ENCODE results near the gene RHBDD1. TPM values are rescaled to one million over a fixed set of nuclear protein-coding genes. Genes with fewer than 3 reads are reported as not detected.

Gene RHBDD1
- total and polyA plus RNA-seq, 2 donors from 2014 or later = 8.3 to 49.9 TPM

- Histone ChIP-seq H3K4me3 (ENCODE audit: low read length in 3 of 3) (peak overlapping the region; percentile 50 to 74 (median 52)), H3K36me3 (ENCODE audit: control insufficient read depth in 2 of 3, insufficient read depth in 3 of 3, low read length in 3 of 3) (no peaks in the 10 kb centered on the region), H3K9me3 (ENCODE audit: control insufficient read depth in 2 of 3, insufficient read depth in 1 of 3, low read length in 3 of 3) (no peaks in the 10 kb centered on the region), H3K27ac (ENCODE audit: low read depth in 2 of 2, low read length in 2 of 2) (peak overlapping the region; percentile 86 to 87), H3K4me1 (ENCODE audit: control insufficient read depth in 2 of 3, insufficient read depth in 2 of 3, low read depth in 1 of 3, low read length in 3 of 3) (peaks cover 0 to 20% (median 10%) of the 10 kb centered on the region in 3 donors), H3K9ac (ENCODE audit: low read length in 3 of 3) (peak overlapping the region in 2 of 3 donors; percentile 11 to 94), H3K27me3 (ENCODE audit: control insufficient read depth, insufficient read depth, low read length) (no peaks in the 10 kb centered on the region)
- no peak for TF ChIP-seq CTCF (IDR thresholded peaks at IDR 0.05; ENCODE audit: borderline replicate concordance, extremely low read depth, insufficient read depth)
- intact Hi-C loops (cut with DNase I) = loop anchor here (10.0 kb wide), 2 partner anchors 145 to 915 kb away; no protein-coding TSS in a partner anchor
- no peak for FAIRE-seq
- peak in 4 of 5 donors; percentile 37 to 84 (median 56) for DNase-seq
Observed at GRCh38 chr2:226799976-226800940, 35.6 kb upstream of the RHBDD1 start.

DNA sequence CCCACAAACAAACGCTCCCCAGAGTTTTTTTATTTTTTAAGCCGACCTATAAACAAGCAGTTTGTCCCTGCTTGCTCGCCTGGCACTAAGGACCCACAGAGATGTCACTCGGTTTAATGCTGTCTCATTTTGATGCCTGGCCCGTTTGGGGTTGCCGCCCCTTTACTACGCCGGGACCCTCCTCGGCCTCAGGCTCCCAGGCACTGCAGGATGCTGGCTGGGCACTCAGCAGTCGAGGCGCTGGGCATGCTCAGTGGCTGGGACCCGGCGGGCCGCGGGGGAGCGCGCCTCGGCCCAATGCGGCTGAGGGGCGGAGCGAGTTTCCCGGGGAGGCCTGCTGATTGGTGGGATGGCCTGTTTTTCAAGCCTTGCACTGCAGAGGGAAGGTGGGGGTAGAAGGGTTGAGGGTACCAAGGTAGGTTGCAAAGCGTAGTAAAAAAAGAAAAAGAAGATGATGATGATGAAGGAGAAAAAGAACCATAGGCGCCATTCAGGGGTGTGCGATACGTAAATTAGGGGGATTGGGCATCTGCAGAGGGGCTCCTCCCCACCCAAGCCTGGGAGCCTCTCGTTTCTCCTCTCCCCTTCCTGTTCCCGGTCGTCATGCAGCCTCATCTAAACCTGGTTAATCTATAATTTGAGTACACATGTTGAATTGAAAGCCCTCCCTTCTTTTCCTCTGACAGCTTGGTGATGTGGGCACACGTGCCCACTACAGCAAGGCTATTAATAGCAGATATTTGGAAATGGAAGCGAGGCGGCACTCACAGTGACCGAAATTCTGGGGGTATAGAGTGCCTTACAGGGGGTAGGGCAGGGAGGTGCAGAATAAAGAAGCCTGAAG lies 34.7 kb upstream of the RHBDD1 start:
- H3K27me3 ChIP-seq (ENCODE audit: control insufficient read depth, insufficient read depth, low read length) = no peaks in the 10 kb centered on the region
- H3K9me3 ChIP-seq (ENCODE audit: control insufficient read depth in 2 of 3, insufficient read depth in 1 of 3, low read length in 3 of 3) = no peaks in the 10 kb centered on the region
- H3K27ac ChIP-seq (ENCODE audit: low read depth in 2 of 2, low read length in 2 of 2) = peak overlapping the region; percentile 86 to 87
- H3K9ac ChIP-seq (ENCODE audit: low read length in 3 of 3) = peak overlapping the region; percentile 41 to 94 (median 69)
- H3K4me3 ChIP-seq (ENCODE audit: low read length in 3 of 3) = peak overlapping the region; percentile 74 to 85 (median 82)
- no peak for FAIRE-seq
- peak; percentile 94 to 96 (median 95) for DNase-seq
- intact Hi-C loops (cut with DNase I) = loop anchor here (10.0 kb wide), 1 partner anchor 916 kb away; no protein-coding TSS in a partner anchor
- no peak for TF ChIP-seq CTCF (IDR thresholded peaks at IDR 0.05; ENCODE audit: borderline replicate concordance, extremely low read depth, insufficient read depth)
- peaks cover 0 to 16% (median 10%) of the 10 kb centered on the region in 3 donors for H3K4me1 ChIP-seq (ENCODE audit: control insufficient read depth in 2 of 3, insufficient read depth in 2 of 3, low read depth in 1 of 3, low read length in 3 of 3)
- no peaks in the 10 kb centered on the region for H3K36me3 ChIP-seq (ENCODE audit: control insufficient read depth in 2 of 3, insufficient read depth in 3 of 3, low read length in 3 of 3)

DNA sequence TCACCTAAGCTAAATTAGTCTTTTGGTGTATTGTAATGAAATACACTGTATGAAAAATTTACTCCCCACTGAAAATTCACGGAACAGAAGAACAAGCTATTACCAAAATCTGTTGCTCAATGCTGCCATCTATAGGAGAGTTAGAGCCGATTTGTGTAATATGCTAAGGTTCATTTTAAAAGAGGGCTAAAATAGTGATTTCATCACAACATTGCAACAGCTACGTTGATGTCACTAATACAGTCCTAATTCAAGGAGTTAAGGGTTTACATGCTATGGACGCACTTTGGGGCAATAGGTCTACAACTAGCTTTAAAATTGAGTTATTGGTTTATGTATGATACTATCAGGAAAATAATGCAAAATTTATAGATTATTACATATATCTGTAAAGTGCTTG lies 33.3 kb upstream of the RHBDD1 start:
- no peaks in the 10 kb centered on the region for H3K36me3 ChIP-seq (ENCODE audit: control insufficient read depth in 2 of 3, insufficient read depth in 3 of 3, low read length in 3 of 3)
- TF ChIP-seq CTCF (IDR thresholded peaks at IDR 0.05; ENCODE audit: borderline replicate concordance, extremely low read depth, insufficient read depth) = peak; percentile 70
- DNase-seq (peak in 2 of 5 donors; percentile 78 to 92), FAIRE-seq (peak; percentile 94)
- peak overlapping the region in 1 of 3 donors; percentile 59 for H3K9ac ChIP-seq (ENCODE audit: low read length in 3 of 3)
- no peak overlapping the region for H3K4me3 ChIP-seq (ENCODE audit: low read length in 3 of 3)
- intact Hi-C loops (cut with DNase I) = loop anchor here (10.0 kb wide), 1 partner anchor 918 kb away; no protein-coding TSS in a partner anchor
- peaks cover 0 to 10% (median 8%) of the 10 kb centered on the region in 3 donors for H3K4me1 ChIP-seq (ENCODE audit: control insufficient read depth in 2 of 3, insufficient read depth in 2 of 3, low read depth in 1 of 3, low read length in 3 of 3)
- H3K27ac ChIP-seq (ENCODE audit: low read depth in 2 of 2, low read length in 2 of 2) = no peak overlapping the region
- no peaks in the 10 kb centered on the region for H3K27me3 ChIP-seq (ENCODE audit: control insufficient read depth, insufficient read depth, low read length)
- no peaks in the 10 kb centered on the region for H3K9me3 ChIP-seq (ENCODE audit: control insufficient read depth in 2 of 3, insufficient read depth in 1 of 3, low read length in 3 of 3)

Data from kidney (tissue), 14 donors.